CD4-positive, alpha-beta T cell treated with Interleukin-10 for 1 hour (primary cell): ENCODE results near the gene THSD7A.

Experiments used
- DNase-seq: peaks from one replicate; pipeline ENCODE4 v3.0.0-alpha.2; 2020

THSD7A gene

GRCh38 chr7:11491811-11492210 lies 340.2 kb downstream of the THSD7A start:
- no peak for DNase-seq

- DNase-seq, result no peak
Observed at GRCh38 chr7:11489280-11489679, 342.7 kb downstream of the THSD7A start.

GRCh38 chr7:11486271-11486670 lies 345.7 kb downstream of the THSD7A start:
- no peak for DNase-seq

GRCh38 chr7:11485636-11486035 lies 346.4 kb downstream of the THSD7A start:
- DNase-seq, result no peak

GRCh38 chr7:11480143-11480542 lies 351.9 kb downstream of the THSD7A start:
- DNase-seq, result no peak

DNA sequence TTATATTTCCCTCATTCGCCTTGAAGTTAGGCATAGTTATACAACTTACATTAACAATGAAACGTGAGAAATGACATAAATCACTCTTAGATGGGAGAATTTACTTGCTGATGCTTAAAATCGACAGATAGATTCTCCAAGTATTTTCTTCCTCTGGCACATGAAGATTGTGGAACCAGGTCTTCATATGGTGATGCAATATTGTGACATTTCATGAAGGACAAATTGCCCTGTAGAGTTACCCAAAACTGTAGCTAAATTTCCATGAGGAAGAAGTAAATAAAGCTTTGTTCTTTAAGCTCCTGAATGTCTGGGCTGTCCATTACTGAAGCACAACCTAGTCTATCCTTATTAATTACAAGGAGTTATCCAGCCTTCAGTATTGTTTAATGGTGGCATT lies 353.1 kb downstream of the THSD7A start:
- DNase-seq, result no peak

- DNase-seq, result no peak
Observed at GRCh38 chr7:11478426-11478825, 353.6 kb downstream of the THSD7A start.

- DNase-seq, result no peak
Observed at GRCh38 chr7:11474902-11475585, 357.0 kb downstream of the THSD7A start.

GRCh38 chr7:11473807-11474424 lies 358.1 kb downstream of the THSD7A start:
- no peak for DNase-seq

DNA sequence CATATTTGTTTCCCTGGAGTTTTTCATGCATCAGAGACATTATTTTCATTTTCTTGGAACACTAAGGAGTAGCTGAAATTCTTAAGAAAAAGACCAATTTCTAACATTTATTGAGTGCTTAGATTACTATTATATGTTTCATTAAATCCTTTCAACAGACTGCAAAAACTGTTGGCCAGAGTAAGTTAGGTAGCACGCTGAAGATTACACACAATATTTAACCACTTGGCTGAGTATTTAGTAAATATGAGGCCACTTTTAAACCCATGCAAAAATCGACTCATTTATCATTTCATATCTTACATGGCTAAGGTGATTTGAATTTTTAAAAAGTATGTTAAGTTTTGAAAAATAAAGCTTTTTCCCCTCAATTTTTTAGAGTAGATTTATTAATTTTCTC lies 358.8 kb downstream of the THSD7A start:
- DNase-seq, result no peak

DNA sequence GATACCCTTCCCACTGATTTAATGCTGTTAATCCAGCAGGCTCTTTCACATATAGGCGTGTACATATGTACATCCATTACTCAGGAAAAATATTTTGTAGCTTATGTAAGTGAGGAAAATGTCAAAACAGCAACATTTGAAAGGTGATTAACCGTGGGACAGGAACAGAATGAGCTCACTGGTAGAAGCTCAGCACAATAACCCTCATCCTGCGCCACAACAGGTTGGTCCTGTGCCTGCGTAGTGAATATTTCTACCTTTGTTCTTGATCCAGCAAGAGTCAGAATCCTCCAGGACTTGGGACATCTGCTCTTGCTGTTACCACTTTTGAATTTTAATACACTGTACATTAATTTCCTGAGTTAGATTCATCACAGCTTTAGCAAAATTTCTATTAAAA lies 359.4 kb downstream of the THSD7A start:
- DNase-seq, result no peak

- no peak for DNase-seq
Observed at GRCh38 chr7:11471255-11471654, 360.7 kb downstream of the THSD7A start.

- DNase-seq, result no peak
Observed at GRCh38 chr7:11469028-11469745, 362.8 kb downstream of the THSD7A start.

DNA sequence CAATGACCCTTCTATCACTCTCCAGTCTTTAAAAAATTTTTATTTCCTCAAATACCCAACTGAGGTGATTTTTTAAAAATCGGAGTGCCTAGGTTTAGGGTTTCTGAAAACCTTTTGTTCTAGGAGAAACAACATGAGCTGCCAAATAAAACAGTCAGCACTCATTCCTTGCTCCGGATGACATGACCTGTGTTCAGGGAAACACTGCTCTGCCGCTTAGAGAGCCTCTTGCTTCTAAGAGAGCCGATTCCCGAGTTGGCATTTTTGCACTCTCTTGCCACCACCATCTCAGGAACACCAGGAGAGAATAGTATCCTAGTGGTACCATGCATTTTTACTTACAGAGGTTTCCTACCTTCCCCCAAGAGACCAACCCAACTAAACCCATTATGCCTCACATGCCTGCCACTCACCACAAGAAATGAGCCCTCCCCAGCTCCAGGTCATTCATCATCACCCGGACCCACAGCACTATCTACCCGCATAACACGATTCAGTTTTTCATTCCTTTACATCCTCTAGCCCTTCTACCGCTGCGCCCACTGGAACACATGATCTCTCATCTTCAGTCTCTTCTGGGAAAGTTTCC lies 365.4 kb downstream of the THSD7A start:
- no peak for DNase-seq

DNA sequence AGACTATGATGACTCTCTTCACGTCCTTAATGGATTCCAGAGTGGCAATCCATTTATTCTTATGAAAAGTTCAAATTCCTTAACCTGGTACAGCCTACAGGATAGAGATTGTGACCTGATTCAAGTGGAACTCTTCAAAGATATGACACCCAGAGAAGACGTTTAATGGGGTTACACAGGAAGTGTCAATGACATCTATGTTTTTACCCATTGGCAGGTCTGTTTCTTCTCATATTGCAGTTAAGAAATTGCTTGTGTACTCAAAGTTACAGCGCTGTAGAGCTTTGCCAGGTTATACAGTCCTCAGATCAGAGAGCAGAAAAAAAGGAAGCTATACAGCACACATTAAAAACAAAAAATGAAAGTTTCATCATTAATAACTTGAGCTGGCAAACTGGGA lies 367.4 kb downstream of the THSD7A start:
- DNase-seq, result no peak

DNA sequence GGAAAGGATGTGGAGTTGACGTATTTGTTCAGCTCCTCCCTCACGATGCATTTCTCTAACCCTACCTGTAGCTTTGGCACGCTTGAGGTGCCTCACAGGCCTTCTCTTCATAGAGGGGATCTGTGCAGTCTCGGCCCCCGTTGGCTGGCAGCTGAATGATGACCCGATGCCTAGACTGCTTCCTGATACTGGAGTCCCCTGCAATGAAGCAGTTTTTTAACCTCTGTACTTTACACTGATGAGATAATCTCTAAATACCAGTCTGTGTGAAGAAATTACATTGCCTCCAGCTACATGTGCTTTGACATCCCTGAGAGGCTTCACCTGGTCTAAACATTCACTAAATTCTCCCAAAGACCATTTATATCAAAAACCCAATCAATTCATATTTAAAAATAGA lies 370.1 kb downstream of the THSD7A start:
- no peak for DNase-seq

GRCh38 chr7:11458736-11459483 lies 373.1 kb downstream of the THSD7A start:
- DNase-seq, result no peak

- no peak for DNase-seq
Observed at GRCh38 chr7:11457419-11457818, 374.6 kb downstream of the THSD7A start.

GRCh38 chr7:11456574-11456973 lies 375.4 kb downstream of the THSD7A start:
- DNase-seq, result no peak

GRCh38 chr7:11452476-11452875 lies 379.5 kb downstream of the THSD7A start:
- DNase-seq, result no peak

DNA sequence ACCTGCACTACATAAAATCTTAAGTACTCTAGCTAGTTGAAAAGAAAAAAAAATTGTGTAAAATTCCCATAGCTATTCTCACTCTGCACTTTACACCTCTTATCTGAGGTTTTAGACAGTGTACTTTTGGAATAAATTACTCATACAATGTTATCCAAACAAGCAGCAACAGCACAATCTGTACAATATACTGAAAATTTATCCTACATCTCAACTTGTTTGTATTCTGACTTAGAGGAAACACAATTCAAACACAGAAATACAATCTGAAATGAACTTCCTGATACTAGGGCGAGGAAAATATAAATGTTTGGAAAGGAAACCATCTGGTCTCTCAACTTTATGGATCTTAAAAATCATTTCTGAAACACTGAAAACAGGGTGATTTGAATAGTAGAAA lies 381.7 kb downstream of the THSD7A start:
- no peak for DNase-seq

- no peak for DNase-seq
Observed at GRCh38 chr7:11449316-11449715, 382.7 kb downstream of the THSD7A start.

DNA sequence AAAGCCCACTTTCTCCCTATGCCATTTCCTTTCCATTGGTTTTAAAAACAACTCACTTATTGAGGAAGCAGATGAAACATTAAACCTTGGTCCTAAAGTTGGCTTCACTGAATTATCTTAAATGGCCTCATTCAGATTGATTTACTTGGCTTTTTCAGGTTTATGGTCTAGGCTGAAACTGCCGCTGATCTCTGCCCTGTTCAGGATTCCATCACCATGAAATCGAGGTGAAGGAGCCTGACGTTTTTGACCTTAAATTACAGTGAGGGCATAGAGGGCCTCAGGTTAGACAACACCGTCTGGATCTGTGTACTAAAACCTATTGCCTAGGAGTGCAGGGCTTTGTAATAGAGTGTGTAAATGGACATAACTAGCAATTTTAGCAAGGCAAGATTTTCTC lies 383.7 kb downstream of the THSD7A start:
- DNase-seq, result no peak
